Measurements from ENCODE around the gene CCDC192. TPM values are rescaled to one million over a fixed set of nuclear protein-coding genes. Genes with fewer than 3 reads are reported as not detected.

CCDC192 gene
- total and polyA plus RNA-seq, 10 of the 15 experiments (the other 5 are each of a cell fraction or from before 2014, with no cell fraction given) = 0.20 to 0.79 (median 0.32) TPM; not detected in 4

- SMC1A ChIA-PET (ENCODE audit: uncharacterized antibody, unreplicated experiment) = interaction anchor here (1.1 to 1.4 kb wide), 3 partner anchors 16 to 19 kb away, joined by 3 to 4 read pairs (median 3); no protein-coding TSS in a partner anchor
- RAD21 ChIA-PET (ENCODE audit: unreplicated experiment) = interaction anchor here (1.2 kb wide), 1 partner anchor 113 kb away, joined by 3 read pairs; no protein-coding TSS in a partner anchor
These were observed 17.5 kb upstream of the CCDC192 start for GRCh38 chr5:127685662-127686061.

More at GRCh38 chr5:127685662-127686061, 17.5 kb upstream of the CCDC192 start:
- no peak for DNase-seq (ENCODE audit: low read depth, low spot score)
- Histone ChIP-seq H3K4me3 (no peak overlapping the region), H3K4me1 (ENCODE audit: control insufficient read depth, insufficient read depth, low read length) (no peaks in the 10 kb centered on the region), H3K27me3 (replicated peaks in 1 of 2; ENCODE audit: control insufficient read depth in 2 of 2, insufficient read depth in 2 of 2, low read length in 1 of 2) (no peaks in the 10 kb centered on the region), H3K4me2 (ENCODE audit: control insufficient read depth, insufficient read depth) (no peak overlapping the region), H2AFZ (ENCODE audit: control insufficient read depth, low read depth, low read length) (no peak overlapping the region), H3K36me3 (ENCODE audit: control insufficient read depth in 2 of 2, insufficient read depth in 2 of 2, low read length in 1 of 2) (no peaks in the 10 kb centered on the region), H4K20me1 (ENCODE audit: control insufficient read depth, insufficient read depth) (no peaks in the 10 kb centered on the region), H3K27ac (ENCODE audit: control insufficient read depth, insufficient read depth) (no peak overlapping the region), H3K79me2 (ENCODE audit: control insufficient read depth, insufficient read depth, low read length) (no peaks in the 10 kb centered on the region), H3K9me3 (replicated peaks; ENCODE audit: control insufficient read depth, insufficient read depth, low read length) (no peaks in the 10 kb centered on the region), H3K9ac (ENCODE audit: control insufficient read depth, insufficient read depth, low read length) (no peak overlapping the region)
- 20% methylated on average over 2 of the region's 2 CpGs for WGBS (ENCODE audit: insufficient coverage, insufficient replicate concordance, low lambda C conversion rate, missing lambda C conversion rate)
- no peak for TF ChIP-seq BCL3 (IDR thresholded peaks at IDR 0.05; ENCODE audit: borderline replicate concordance, insufficient read depth, low read depth, low read length, poor library complexity, severe bottlenecking)
- TF ChIP-seq LARP7 (IDR thresholded peaks at IDR 0.05) = no peak
- TF ChIP-seq MEF2B (IDR thresholded peaks at IDR 0.05; ENCODE audit: partially characterized antibody, poor library complexity, severe bottlenecking) = no peak
- TF ChIP-seq RB1 (IDR thresholded peaks at IDR 0.05; ENCODE audit: borderline replicate concordance) = no peak
- TF ChIP-seq USF2 (IDR thresholded peaks at IDR 0.05; ENCODE audit: borderline replicate concordance, low read depth, low read length) = no peak
- TF ChIP-seq BHLHE40 (IDR thresholded peaks at IDR 0.05; ENCODE audit: borderline replicate concordance in 1 of 2, low read depth in 2 of 2, low read length in 1 of 2) = no peak
- TF ChIP-seq MEF2A (IDR thresholded peaks at IDR 0.05; ENCODE audit: insufficient read depth, low read depth, low read length) = no peak
- no peak for TF ChIP-seq SMC3 (IDR thresholded peaks at IDR 0.05; ENCODE audit: borderline replicate concordance, low read length)
- no peak for TF ChIP-seq TARDBP (IDR thresholded peaks at IDR 0.05; ENCODE audit: borderline replicate concordance)
- no peak for TF ChIP-seq CHD4 (IDR thresholded peaks at IDR 0.05)
- TF ChIP-seq MYC (IDR thresholded peaks at IDR 0.05; ENCODE audit: insufficient read depth, insufficient read length, insufficient replicate concordance, low read length, severe bottlenecking) = no peak
- no peak for TF ChIP-seq NR2C2 (IDR thresholded peaks at IDR 0.05; ENCODE audit: borderline replicate concordance, control insufficient read depth, insufficient read length, low read depth)
- TF ChIP-seq SIX5 (IDR thresholded peaks at IDR 0.05; ENCODE audit: low read depth, low read length, severe bottlenecking) = no peak
- TF ChIP-seq BRCA1 (IDR thresholded peaks at IDR 0.05; ENCODE audit: low read depth, low read length) = no peak
- BruUV-seq (replicated peaks) = no TSS peak
- in situ Hi-C loops (cut with MboI) = no loop called here
- POLR2A ChIA-PET = no interaction called here
- no peak for ATAC-seq
- FAIRE-seq = no peak
- intact Hi-C loops (cut with micrococcal nuclease; ENCODE audit: unreplicated experiment) = no loop called here
- CTCF ChIA-PET = no interaction called here

All from GM12878 (cell line).